SK-N-MC (cell line): Measurements from ENCODE around the gene ZBTB20.

ENCODE experiments used
- EZH2 ChIP-seq: fragments of 200-600 bp; sonication (generic); IDR thresholded peaks from one replicate; pipeline ENCODE4 v1.6.1; 2017; ENCODE audit warnings: antibody characterized with exemption
- FOXP2 ChIP-seq: optimal IDR thresholded peaks from 2 replicates; pipeline ENCODE3; 2011; ENCODE audit warnings: mild to moderate bottlenecking, moderate library complexity; ENCODE audit not compliant: insufficient read depth; ENCODE audit errors: extremely low read length, control extremely low read depth
- POLR2AphosphoS5 ChIP-seq: IDR thresholded peaks from 2 replicates; pipeline ENCODE4 v1.6.1; 2012; ENCODE audit warnings: mild to moderate bottlenecking, low read depth, low read length, borderline replicate concordance

- no peak for TF ChIP-seq EZH2
- no peak for TF ChIP-seq POLR2AphosphoS5
- no peak for TF ChIP-seq FOXP2
Measured at GRCh38 chr3:114597871-114598270, 549.2 kb downstream of the ZBTB20 start.
